MG63 (cell line): ENCODE measurements around the gene OGFR. TPM values are rescaled to one million over a fixed set of nuclear protein-coding genes. Genes with fewer than 3 reads are reported as not detected.

ENCODE experiments used
- DNase-seq: peaks from one replicate; pipeline ENCODE4 v3.0.0-alpha.2; 2020
- H3K27me3 ChIP-seq: fragments of 250-450 bp; sonication (Bioruptor Pico); 2 replicates; pipeline ENCODE4 v1.5.1; 2020; ENCODE audit warnings: mild to moderate bottlenecking, moderate library complexity
- H3K36me3 ChIP-seq: fragments of 250-450 bp; sonication (Bioruptor Pico); 2 replicates; pipeline ENCODE4 v1.5.1; 2020; ENCODE audit warnings: mild to moderate bottlenecking, moderate library complexity
- H3K4me3 ChIP-seq: fragments of 250-450 bp; sonication (Bioruptor Pico); 2 replicates; pipeline ENCODE4 v1.5.1; 2020; ENCODE audit warnings: mild to moderate bottlenecking, moderate library complexity
- H3K9me3 ChIP-seq: fragments of 250-450 bp; sonication (Bioruptor Pico); 2 replicates; pipeline ENCODE4 v1.5.1; 2020; ENCODE audit warnings: mild to moderate bottlenecking, moderate library complexity
- total RNA-seq: library from RNA; depleted of rRNA; stranded (reverse); fragments of >200 nt; shearing (Covaris generic); gene quantifications from 2 replicates; pipeline ENCODE4 v1.2.3, GENCODE V29; 2014; ENCODE audit warnings: low replicate concordance

OGFR gene
- total RNA-seq, 1 experiment from 2014 or later = 72.3 TPM

DNA sequence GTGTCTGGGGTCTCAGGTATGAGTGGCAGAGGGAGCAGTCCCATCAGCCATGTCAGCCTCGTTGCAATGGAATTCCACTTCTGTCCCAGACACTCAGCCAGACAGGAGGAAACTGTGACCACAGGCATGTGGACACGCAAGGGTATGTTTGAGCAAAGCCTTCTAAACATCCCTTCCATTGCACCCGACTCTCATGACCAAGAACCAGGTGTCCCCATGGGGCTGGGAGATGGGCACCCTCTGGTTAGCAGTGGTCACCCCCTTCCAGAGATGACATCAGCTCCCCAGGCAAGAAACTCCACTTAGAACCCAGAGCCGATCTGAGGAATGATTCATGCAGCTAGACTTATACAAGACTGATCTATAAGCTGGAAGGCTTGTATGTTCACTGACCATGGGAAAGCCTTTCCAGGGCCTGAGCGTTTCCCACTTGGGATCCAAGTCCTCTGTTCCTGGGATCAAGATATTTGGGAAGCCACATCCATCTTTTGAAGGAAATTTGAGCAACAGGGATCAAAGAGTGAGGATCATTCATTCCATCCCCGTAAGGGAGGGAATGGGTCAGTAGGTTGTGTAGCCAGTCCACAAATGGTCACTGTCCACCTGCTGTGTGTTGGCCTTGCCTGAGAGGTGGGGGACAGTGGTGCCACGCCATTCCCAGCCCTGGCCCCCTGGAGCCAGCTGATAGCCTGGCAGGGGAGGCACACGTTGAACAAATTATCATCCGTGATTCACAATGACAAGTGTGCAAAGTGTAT, 12.3 kb upstream of the OGFR start:
- no peak for DNase-seq
- H3K27me3 ChIP-seq = no peaks in the 10 kb centered on the region
- H3K4me3 ChIP-seq = no peak overlapping the region
- no peaks in the 10 kb centered on the region for H3K9me3 ChIP-seq
- peaks cover 3% of the 10 kb centered on the region for H3K36me3 ChIP-seq

DNA sequence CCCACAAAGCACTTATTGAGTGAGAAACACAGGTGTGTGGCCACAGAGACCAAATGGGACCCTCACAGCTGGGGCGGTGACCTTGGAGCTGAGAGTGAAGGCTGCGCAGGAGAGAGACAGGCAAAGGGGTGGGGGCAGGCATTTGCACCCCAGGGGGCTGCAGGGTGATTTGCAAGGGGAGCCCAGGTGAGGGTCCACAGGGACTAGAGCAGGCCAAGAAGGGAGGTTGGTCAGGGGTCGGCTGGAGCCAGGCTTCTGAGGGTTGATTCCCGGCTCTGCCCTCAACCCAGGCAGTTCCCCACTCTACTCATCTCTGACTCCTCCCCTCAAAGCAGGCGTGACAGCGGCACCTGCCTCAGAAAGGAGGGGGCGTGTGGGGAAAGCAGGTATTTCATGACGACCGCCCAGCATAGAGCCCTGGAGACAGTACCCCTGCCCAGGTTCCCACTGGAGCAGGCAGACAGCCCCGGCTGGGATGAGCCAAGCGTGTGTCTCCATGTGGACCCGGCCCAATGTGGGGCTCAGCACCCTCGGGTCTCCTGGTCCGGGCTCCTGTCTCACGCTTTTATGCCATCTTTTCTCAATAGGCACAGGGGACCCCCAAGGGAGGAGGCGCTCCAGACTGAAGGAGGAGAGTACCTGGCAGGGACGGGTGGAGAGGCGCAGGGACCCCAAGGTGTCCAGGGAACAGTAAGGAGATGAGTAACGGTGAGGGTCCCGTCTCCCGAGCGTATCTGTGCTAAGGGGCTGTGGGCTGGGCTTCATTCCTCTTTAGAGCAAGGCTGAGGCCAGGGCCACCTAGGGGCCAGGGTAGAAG, 11.5 kb upstream of the OGFR start:
- Histone ChIP-seq H3K36me3 (peaks cover 11% of the 10 kb centered on the region), H3K4me3 (no peak overlapping the region), H3K27me3 (no peaks in the 10 kb centered on the region), H3K9me3 (no peaks in the 10 kb centered on the region)
- DNase-seq = no peak

DNA sequence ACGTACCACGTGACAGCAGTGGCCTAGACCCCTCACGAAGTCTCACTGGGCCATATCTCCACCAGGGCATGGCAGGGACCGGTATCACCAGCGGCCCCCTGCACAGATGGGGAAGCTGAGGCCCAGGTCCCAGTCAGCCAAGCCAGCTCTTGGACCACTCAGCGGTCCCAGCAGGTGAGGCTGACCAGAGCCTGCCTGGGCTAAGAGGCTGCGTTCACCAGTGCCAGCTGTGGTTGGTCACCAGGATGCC, 11.0 kb upstream of the OGFR start:
- Histone ChIP-seq H3K4me3 (peak overlapping the region; percentile 18; the same call in 1 of the 2 replicates), H3K36me3 (peaks cover 17% of the 10 kb centered on the region), H3K9me3 (no peaks in the 10 kb centered on the region), H3K27me3 (no peaks in the 10 kb centered on the region)
- no peak for DNase-seq

DNA sequence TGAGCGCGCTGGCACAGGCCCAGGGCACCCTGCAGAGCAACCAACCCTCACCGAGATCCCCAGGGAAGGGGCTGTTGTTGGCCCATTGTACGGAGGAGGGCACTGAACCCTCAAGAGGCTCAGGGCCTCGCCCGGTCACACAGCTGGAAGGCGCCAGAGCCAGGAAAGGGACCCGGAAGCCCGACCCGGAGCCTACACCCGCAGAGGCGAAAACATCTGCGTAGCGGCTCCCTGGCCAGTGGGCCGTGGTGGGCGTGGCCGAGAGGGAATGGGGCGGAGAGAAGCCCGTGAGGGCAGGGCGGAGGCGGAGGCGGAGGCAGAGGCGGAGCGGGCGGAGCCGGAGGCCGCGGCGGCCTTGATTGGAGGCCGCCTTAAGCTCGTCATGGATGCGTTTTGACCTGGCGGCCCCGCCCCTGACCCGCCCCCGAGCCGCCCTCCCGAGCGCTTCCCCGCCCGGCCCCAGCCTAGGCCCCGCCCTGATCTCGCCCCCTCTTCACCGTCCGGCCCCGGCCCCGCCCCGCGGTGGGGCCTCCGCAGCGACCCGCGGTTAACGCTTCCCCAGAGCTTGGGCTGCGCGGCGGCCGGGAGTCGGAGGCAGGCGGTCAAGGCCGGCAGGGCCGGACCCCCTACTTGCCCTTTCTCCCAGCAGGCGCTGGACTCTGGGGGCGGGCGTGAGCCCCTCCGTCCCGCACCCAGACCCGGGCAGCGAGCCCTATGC, 10.5 kb upstream of the OGFR start:
- H3K9me3 ChIP-seq = no peaks in the 10 kb centered on the region
- peak; percentile 95 for DNase-seq
- no peaks in the 10 kb centered on the region for H3K27me3 ChIP-seq
- peak overlapping the region; percentile 59 for H3K4me3 ChIP-seq
- peaks cover 22% of the 10 kb centered on the region for H3K36me3 ChIP-seq

DNA sequence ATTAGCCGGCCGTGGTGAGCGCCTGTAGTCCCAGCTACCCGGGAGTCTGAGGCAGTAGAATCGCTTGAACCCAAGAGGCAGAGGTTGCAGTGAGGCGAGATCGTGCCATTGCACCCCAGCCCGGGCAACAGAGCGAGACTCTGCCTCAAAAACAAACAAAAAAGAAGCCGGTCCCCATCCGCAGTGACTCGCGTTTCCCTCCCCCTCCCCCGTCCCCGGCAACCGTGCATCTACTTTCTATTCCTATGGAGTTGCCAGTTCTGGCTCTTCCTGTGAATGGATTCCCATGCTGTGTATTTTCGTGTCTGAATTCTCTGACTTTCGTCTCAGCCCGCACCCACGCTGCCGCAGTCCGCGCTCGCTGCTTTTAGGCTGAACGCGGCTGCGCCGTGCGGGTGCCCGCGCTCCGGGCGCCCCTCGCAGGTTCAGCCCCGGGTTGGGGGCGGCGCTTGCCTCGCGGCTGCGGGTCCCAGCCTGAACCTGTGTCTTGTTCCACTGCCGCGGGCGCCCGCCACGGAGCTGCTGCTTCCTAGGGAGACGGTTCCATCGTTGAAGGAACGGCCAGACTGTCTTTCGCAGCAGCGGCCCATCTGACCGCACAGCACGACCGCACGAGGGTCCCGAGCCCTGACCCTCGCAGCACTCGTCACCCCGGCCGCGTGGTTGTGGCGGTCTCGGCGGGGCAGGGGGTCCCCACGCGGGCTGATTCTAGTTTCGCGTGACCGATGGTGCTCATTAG, 9.4 kb upstream of the OGFR start:
- H3K36me3 ChIP-seq = peaks cover 32% of the 10 kb centered on the region
- no peaks in the 10 kb centered on the region for H3K9me3 ChIP-seq
- H3K4me3 ChIP-seq = peak overlapping the region; percentile 59
- no peaks in the 10 kb centered on the region for H3K27me3 ChIP-seq
- peak; percentile 65 for DNase-seq

DNA sequence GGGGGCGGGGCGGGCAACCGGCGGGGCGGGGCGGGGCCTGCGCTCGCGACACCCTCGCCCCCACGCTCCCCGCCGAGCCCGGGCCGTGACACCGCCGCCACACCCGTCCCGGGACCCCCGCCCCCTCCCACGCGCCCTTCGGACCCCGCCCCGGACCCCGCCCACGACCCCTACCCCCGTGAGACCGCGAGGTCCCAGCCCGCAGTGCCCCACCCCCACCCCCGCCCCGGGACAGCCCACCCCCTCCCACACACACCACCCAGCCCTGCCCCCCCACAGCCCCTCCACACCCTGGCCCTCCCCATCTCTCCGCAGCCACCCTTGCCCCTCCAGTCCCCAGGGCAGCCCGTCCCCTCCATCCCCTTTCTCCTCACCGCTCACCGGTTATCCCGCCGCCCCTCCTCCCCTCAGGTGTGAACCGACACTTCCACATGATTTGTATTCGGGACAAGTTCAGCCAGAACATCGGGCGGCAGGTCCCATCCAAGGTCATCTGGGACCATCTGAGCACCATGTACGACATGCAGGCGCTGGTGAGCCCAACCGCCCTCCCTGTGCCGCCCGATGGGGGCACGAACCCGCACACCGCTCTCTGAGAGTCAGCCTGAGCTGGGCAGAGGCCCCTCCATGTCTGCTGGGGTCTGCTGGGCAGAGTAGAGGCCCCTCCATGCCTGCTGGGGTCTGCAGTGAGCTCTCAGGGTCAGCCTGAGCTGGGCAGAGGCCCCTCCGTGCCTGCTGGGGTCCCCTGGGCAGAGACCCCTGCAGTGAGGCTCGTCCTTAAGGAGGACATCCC, 7.7 kb upstream of the OGFR start:
- peaks cover 43% of the 10 kb centered on the region for H3K36me3 ChIP-seq
- DNase-seq = no peak
- H3K27me3 ChIP-seq = no peaks in the 10 kb centered on the region
- peak overlapping the region; percentile 59 for H3K4me3 ChIP-seq
- H3K9me3 ChIP-seq = no peaks in the 10 kb centered on the region

DNA sequence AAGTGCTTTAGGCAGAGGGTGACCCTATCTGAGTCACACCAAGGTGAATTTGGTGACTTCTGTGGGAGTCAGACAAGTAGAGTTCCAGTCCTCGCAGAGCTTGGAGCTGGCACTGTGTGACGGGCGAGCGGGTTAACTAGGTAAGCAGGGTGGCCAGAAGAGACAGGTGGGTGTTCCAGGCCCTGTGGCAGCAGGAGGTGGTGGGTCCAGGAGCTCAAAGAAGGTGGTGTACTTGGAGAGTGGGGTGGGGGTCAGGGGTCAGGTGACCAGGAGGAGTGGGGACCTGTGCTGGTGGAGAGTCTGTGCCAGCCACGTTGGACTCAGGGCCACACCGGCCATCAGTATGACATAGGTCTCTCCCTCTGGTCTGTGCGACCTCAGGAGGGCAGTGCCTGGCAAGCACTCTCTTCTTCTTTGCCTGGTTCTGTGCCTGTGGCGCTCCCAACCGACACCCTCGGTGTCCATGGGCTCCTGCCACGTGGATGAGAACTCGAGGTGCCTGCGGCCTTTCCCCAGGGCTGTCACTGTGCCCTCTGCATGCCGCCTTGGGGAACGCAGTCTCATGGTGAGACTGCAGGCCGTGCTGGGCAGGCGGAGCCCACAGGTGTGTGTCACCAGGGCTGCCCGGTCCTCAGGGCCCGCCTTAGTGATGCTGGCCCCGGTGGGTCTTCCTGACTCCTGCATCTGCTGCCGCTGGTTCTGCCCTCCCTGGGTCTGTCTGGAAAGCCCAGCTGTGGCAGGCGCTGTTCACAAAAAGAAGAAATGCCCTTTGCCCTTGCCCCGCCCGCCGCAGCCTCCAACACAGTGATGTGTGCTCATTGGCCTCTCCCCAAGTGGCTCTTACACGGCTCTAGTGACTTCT, 6.7 kb upstream of the OGFR start:
- H3K4me3 ChIP-seq = peak overlapping the region; percentile 45
- no peaks in the 10 kb centered on the region for H3K9me3 ChIP-seq
- no peaks in the 10 kb centered on the region for H3K27me3 ChIP-seq
- no peak for DNase-seq
- peaks cover 43% of the 10 kb centered on the region for H3K36me3 ChIP-seq

DNA sequence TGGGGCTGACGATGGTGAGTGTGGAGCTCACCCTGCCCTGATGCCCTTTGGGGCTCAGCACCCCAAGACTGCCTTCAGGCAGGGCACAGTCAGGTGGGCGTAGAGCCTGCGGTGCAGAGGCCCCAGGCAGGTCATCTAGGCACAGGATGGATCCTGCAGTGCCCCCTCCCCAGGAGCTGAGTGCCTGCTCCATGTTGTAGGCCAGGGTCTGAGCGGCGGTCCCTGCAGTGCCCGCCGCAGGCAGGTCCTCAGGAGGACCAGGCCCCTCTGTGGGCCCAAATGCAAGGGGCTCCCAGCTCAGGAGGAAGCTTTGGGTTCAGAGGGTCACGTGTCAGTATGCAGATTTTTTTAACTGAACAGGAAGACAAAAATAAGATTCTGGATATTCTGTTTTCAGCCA, 5.6 kb upstream of the OGFR start:
- Histone ChIP-seq H3K36me3 (peaks cover 43% of the 10 kb centered on the region), H3K27me3 (no peaks in the 10 kb centered on the region), H3K4me3 (no peak overlapping the region), H3K9me3 (no peaks in the 10 kb centered on the region)
- no peak for DNase-seq

DNA sequence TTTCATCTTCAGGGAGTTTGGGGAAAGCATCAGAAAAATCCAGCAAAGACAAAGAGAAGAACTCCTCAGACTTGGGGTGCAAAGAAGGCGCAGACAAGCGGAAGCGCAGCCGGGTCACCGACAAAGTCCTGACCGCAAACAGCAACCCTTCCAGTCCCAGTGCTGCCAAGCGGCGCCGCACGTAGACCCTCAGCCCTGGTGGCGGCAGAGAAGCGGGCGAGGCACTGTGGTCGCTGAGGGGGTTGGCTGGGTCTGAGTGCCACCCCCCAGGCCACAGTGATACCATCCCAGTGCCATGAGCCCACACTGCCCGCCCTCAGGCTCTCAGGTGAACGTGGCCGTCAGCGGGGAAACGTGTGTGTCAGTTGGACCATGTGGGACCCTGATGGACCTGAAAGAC, 5.2 kb upstream of the OGFR start:
- Histone ChIP-seq H3K27me3 (no peaks in the 10 kb centered on the region), H3K36me3 (peaks cover 43% of the 10 kb centered on the region), H3K4me3 (no peak overlapping the region), H3K9me3 (no peaks in the 10 kb centered on the region)
- DNase-seq = no peak

DNA sequence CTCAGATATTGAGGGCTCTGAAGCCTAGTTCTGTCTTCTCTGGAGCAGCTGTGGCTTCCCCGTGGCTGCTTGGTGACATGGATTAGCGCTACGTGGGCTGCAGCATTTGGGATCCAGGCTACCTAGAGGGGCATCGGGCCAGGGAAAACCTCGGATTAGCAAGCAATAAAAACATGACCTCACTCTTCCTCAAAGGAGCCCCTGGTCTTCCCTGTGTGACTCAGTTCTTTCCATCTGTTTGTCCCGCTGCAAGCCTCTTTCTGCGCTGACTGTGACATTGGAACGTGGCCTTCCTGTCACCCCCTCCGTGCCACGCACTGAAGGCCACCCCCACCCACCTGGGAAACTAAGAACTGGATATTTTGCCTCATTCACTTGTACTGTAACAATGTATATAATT, 4.8 kb upstream of the OGFR start:
- Histone ChIP-seq H3K4me3 (no peak overlapping the region), H3K36me3 (peaks cover 43% of the 10 kb centered on the region), H3K27me3 (no peaks in the 10 kb centered on the region), H3K9me3 (no peaks in the 10 kb centered on the region)
- DNase-seq = no peak

DNA sequence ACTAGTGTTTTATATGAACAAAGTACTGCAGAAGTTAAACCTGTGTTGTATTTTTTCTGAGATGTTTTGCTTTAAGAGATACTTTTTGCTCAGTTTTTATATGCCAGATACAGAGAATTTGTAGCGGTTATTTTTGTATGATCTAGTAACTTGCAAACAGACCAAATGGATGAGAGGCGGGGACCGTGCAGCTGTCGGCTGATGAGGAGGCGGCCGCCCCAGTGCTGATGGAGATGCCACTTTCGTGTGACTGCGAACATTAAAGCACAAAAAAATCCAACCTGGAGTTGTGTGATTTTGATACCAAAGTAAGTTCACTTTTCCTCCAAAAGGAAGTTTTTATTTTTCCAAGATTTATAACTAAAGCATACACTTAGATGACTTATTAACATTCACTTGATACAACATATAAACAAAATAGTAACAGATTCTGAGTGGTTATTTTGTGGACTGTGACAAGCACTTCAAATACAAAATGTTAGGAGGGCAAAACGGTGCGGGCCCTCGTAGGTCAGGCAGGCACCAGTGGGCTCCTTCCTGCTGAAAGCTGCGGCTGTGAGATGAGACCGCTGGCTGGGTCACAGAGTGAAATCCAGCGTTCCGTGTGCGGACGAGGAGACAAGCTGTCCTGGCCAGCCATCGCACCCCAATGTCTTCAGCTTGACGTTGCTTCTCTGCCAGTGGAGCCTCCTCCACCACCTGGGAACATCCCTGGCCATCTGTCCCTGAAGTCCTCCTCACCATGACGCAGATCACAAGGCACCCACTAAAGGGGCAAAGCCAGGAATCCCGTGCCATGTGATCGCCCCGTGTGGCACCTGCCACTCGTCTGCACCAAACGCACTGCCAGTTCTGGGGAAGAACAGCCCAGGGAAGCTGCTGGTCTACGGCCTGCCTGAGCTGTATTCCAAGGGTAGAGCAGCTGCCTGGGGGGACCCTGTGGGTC, 4.0 kb upstream of the OGFR start:
- Histone ChIP-seq H3K9me3 (no peaks in the 10 kb centered on the region), H3K27me3 (no peaks in the 10 kb centered on the region), H3K36me3 (peaks cover 45% of the 10 kb centered on the region), H3K4me3 (no peak overlapping the region)
- no peak for DNase-seq

DNA sequence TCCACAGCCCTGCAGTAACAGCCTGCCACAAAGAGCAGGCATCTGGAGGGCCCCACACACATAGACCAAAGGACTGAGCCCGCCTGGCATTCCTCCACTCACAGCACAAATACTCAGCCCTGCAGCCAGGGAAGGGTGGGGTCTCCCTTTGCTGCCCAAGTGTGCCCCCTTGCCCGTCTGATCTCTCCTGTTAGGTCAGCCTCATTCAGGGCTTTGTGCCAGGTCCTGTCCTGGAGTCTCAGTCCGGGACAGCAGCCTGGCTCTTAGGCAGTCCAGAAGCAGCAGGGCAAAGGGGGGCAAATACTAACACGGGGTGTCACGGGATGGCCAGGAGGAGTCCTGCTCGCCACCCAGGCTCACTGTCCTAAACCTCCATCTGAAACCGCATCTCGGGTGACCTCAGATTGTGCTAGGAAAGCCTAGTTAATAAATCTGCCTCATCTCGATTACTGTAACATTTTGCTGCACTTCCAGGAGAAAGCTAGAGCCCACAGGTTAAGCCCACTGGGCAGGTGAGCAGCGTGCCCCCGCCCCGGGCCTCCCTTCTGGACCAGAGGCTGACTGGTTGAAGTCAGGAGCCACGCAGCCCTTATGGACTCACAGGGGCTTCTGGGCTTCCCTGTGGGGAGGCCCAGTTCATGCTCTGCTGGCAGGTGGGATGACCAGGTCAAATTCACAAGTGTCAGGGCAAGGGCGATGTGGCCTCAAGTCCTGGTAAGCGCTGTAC, 3.2 kb upstream of the OGFR start:
- Histone ChIP-seq H3K27me3 (no peaks in the 10 kb centered on the region), H3K36me3 (peaks cover 54% of the 10 kb centered on the region)

DNA sequence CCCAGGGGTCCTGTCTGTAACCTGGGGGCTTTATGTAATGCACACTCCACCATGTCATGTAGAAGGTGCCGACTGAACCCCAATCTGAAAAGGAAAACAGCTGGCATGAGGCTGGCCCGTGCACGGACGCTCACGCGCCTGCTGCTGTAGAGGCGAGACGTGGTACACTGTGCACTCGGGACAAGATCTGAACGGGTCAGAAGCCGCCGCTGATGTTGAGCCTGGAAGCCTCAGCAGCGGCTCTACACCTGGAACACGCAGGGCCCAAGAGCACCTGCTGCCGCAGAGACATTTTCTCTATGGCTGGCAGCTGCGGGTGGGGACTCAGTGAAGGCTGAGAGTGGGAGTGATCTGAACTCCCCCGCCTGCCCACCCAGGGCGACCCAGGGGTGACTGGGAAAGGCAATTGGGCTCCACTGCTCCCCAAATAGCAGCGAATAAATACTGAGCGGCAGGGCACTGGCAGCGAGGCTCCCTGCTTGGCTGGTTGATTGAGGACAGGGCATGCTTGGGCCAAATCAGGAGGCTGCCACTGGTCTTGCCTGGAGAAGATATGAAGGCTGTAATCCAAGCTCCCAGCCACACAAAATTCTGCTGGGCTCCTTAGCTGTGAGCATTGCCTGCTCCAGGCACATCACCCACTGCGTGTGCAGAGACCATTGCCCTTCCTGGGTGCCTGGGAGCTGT, 2.5 kb upstream of the OGFR start:
- Histone ChIP-seq H3K27me3 (no peaks in the 10 kb centered on the region), H3K9me3 (no peaks in the 10 kb centered on the region), H3K4me3 (no peak overlapping the region), H3K36me3 (peaks cover 60% of the 10 kb centered on the region)
- no peak for DNase-seq

More for the DNA sequence above, 3.2 kb upstream of the OGFR start:
- DNase-seq = no peak
- H3K9me3 ChIP-seq = no peaks in the 10 kb centered on the region
- H3K4me3 ChIP-seq = no peak overlapping the region
